Fibroblast of villous mesenchyme (primary cell): Measurements from ENCODE around the gene S100A9. TPM values are rescaled to one million over a fixed set of nuclear protein-coding genes. Genes with fewer than 3 reads are reported as not detected.

Source experiments
- DNase-seq: peaks from one replicate; pipeline ENCODE4 v3.0.0-alpha.2; 2010; ENCODE audit warnings: low read depth
- H3K4me3 ChIP-seq: 2 replicates; pipeline ENCODE4 v1.5.1; 2011; ENCODE audit warnings: low read depth, mild to moderate bottlenecking, low read length
- total RNA-seq: library from RNA; depleted of rRNA; stranded (reverse); fragments of >200 nt; gene quantifications from 2 replicates; pipeline ENCODE4 v1.2.3, GENCODE V29; 2012
- TF ChIP-seq, protein P1 (sequence below): IDR thresholded peaks from 2 replicates; pipeline ENCODE4 v1.5.1; 2012; ENCODE audit warnings: low read depth, mild to moderate bottlenecking, low read length; ENCODE audit not compliant: insufficient read depth

Gene S100A9
- total RNA-seq, 1 donor, result not detected

DNA sequence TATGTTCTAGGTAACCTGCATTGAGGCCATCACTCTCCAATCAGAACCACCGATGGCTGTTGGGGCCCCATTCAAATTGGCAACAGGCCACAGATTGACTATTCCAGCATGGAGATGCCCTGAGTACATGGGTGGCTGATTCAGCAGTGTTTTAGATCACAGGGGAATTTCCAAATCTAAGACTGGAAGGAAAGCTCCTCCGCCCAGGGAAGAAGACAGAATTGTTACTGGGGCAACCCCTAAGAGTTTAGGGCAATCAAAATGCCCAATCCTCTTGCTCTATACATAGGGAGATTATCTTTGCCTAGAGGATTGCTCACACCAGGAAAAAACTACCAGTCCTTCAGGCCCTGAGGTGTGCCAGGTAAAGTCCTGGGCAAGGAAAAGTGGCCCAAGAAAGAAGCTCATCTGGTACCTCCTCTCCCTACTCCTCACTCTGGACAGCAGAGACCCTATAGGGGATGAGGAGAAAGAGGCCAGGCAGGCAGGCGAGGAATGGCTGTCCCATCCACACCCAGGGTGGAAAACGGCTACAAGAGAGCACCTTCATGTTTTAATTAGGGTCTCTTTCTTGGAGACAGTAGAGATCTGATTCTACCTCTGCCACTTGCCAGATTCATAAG is 27.4 kb downstream of the S100A9 start:
- no peak overlapping the region for H3K4me3 ChIP-seq
- TF ChIP-seq, protein P1, sequence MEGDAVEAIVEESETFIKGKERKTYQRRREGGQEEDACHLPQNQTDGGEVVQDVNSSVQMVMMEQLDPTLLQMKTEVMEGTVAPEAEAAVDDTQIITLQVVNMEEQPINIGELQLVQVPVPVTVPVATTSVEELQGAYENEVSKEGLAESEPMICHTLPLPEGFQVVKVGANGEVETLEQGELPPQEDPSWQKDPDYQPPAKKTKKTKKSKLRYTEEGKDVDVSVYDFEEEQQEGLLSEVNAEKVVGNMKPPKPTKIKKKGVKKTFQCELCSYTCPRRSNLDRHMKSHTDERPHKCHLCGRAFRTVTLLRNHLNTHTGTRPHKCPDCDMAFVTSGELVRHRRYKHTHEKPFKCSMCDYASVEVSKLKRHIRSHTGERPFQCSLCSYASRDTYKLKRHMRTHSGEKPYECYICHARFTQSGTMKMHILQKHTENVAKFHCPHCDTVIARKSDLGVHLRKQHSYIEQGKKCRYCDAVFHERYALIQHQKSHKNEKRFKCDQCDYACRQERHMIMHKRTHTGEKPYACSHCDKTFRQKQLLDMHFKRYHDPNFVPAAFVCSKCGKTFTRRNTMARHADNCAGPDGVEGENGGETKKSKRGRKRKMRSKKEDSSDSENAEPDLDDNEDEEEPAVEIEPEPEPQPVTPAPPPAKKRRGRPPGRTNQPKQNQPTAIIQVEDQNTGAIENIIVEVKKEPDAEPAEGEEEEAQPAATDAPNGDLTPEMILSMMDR, result no peak
- DNase-seq, result no peak

DNA sequence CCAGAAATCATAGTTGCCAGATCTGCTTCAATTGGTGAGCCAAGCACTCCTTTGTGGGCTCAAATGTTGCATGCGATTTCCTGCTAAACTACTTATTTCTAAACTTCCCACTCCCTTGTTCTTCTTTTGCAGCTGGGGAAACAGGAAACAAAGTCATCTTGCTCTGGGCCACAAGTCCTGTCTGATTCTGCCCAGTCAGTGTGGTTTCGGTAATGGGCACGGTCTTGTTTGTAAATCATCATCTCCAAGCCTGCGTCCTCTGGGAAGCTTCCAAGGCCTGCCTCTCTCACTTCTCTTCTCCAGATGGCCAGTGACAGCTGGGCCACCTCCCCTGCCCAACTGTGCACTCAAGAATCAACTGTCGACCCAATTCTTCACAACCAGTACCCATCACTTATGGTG is 28.8 kb downstream of the S100A9 start:
- no peak for DNase-seq
- TF ChIP-seq, protein P1, result no peak

DNA sequence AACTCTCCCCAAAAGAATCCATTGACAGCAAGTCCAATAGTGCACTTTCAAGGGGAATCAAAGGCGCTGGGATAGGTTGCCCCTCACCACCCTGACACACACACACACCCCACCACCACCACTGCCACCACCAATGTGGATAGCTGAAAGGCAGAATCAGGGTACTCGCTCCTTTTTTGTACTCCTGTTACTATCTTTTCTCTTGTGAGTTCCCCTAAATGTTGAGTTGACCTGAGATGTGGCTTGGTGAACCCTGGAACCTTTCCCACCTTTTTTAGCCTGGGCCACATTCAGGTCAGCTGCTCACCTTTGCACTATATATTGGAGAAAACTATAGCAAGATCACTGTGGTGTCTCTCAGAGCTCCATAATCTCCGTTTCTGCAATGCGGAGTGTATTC is 29.3 kb downstream of the S100A9 start:
- no peak for DNase-seq
- no peak overlapping the region for H3K4me3 ChIP-seq
- TF ChIP-seq, protein P1, result no peak

More for the DNA sequence above, 28.8 kb downstream of the S100A9 start:
- H3K4me3 ChIP-seq, result no peak overlapping the region

- TF ChIP-seq, protein P1, result no peak
- H3K4me3 ChIP-seq, result no peak overlapping the region
- DNase-seq, result no peak
Measured at GRCh38 chr1:153387785-153388184, 30.1 kb downstream of the S100A9 start.

DNA sequence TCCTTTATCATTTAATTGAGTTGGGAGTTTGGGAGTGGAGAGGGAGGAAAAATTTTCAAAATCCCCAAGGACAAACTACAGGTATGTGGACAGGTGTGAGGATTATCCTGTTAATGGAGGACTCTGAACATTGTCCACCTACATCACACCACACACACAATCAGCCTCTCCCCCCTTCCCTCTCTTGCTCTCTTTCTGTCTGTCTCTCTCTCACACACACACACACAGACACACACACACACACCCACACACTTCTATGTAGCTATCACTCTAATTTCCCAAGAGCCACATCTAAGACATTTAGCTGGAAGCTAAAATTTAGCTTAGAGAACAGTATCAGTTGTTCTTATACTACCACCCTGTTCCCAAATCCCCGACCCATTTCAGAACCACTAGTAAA is 31.7 kb downstream of the S100A9 start:
- H3K4me3 ChIP-seq, result no peak overlapping the region

GRCh38 chr1:153389973-153390879 is 32.6 kb downstream of the S100A9 start:
- H3K4me3 ChIP-seq, result no peak overlapping the region
- DNase-seq, result no peak
- TF ChIP-seq, protein P1, result no peak

More for the DNA sequence above, 31.7 kb downstream of the S100A9 start:
- TF ChIP-seq, protein P1, result no peak
- DNase-seq, result no peak
